Activated CD4-positive, alpha-beta memory T cell treated with anti-CD3 and anti-CD28 coated beads for 36 hours (primary cell): ENCODE results near the gene CEMIP. TPM values are rescaled to one million over a fixed set of nuclear protein-coding genes. Genes with fewer than 3 reads are reported as not detected.
"Not testable (repeated sequence)": the region's sequence is repeated elsewhere in the genome, so short reads cannot be mapped to it uniquely, and the experiment has no call there.

Experiments used
- CTCF ChIA-PET: fragments of 350-600 bp; sonication (Branson Sonifier 250); formaldehyde crosslinking; loops from one replicate; lab custom pipeline; 2021; ENCODE audit warnings: antibody characterized with exemption, inconsistent platforms; lab: Charles Lee
- POLR2A ChIA-PET: fragments of 350-600 bp; sonication (Branson Sonifier 250); formaldehyde crosslinking; loops from one replicate; lab custom pipeline; 2021; ENCODE audit warnings: antibody characterized with exemption; lab: Charles Lee
- DNase-seq: peaks from one replicate; pipeline ENCODE4 v3.0.0-alpha.2; 2020
- H3K27ac Mint-ChIP-seq: one replicate; pipeline ENCODE4 v1.8.0; 2021; ENCODE audit warnings: mixed read lengths
- H3K27me3 Mint-ChIP-seq: one replicate; pipeline ENCODE4 v1.8.0; 2021; ENCODE audit warnings: mixed read lengths
- H3K36me3 Mint-ChIP-seq: one replicate; pipeline ENCODE4 v1.8.0; 2021; ENCODE audit warnings: mixed read lengths
- H3K4me1 Mint-ChIP-seq: one replicate; pipeline ENCODE4 v1.8.0; 2021; ENCODE audit warnings: low read depth, mixed read lengths
- H3K4me3 Mint-ChIP-seq: one replicate; pipeline ENCODE4 v1.8.0; 2021; ENCODE audit warnings: mild to moderate bottlenecking, mixed read lengths
- H3K9me3 Mint-ChIP-seq: one replicate; pipeline ENCODE4 v1.8.0; 2021; ENCODE audit warnings: mixed read lengths
- intact Hi-C: fragments of 100-400 bp; cut with micrococcal nuclease; formaldehyde crosslinking; loops from one replicate; pipeline ENCODE4 v1.15.1; 2023
- total RNA-seq, 2 experiments: library from RNA; stranded (reverse); gene quantifications; one replicate each; pipeline ENCODE4 v1.2.3, GENCODE V29; 2021

The CEMIP gene
- total RNA-seq, 2 experiments from 2014 or later, result 0.07 TPM; not detected in 1

- CTCF ChIA-PET, result no interaction called here
- H3K27me3 Mint-ChIP-seq, result no peaks in the 10 kb centered on the region
- no peaks in the 10 kb centered on the region for H3K36me3 Mint-ChIP-seq
- H3K4me3 Mint-ChIP-seq, result no peak overlapping the region
- POLR2A ChIA-PET, result no interaction called here
- no peaks in the 10 kb centered on the region for H3K4me1 Mint-ChIP-seq
- no peaks in the 10 kb centered on the region for H3K9me3 Mint-ChIP-seq
- H3K27ac Mint-ChIP-seq, result no peak overlapping the region
- intact Hi-C loops, result no loop called here
- DNase-seq, result no peak
Measured at GRCh38 chr15:80761754-80762153, 17.4 kb upstream of the CEMIP start.

DNA sequence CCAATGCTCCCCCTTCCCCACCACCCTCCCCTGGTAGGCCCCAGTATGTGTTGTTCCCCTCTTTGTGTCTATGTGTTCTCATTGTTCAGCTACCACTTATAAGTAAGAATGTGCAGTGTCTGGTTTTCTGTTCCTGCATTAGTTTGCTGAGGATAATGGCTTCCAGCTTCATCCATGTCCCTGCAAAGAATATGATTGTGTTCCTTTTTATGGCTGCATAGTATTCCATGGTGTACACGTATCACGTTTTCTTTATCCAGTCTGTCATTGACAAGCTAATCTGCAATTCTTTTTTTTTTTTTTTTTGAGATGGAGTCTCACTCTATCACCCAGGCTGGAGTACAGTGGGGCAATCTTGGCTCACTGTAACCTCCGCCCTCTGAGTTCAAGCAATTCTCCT lies 15.9 kb upstream of the CEMIP start:
- POLR2A ChIA-PET, H3K36me3 Mint-ChIP-seq, H3K4me3 Mint-ChIP-seq, H3K27me3 Mint-ChIP-seq, DNase-seq, H3K27ac Mint-ChIP-seq, H3K9me3 Mint-ChIP-seq, H3K4me1 Mint-ChIP-seq, intact Hi-C loops: not testable (repeated sequence)
- CTCF ChIA-PET, result interaction anchor here (2.9 kb wide), 1 partner anchor 13 kb away, joined by 13 read pairs; no protein-coding TSS in a partner anchor

- CTCF ChIA-PET, result interaction anchor here (2.9 kb wide), 1 partner anchor 12 kb away, joined by 13 read pairs; no protein-coding TSS in a partner anchor
- POLR2A ChIA-PET, result no interaction called here
Measured at GRCh38 chr15:80764535-80764934, 14.6 kb upstream of the CEMIP start.

GRCh38 chr15:80766275-80766674 lies 12.9 kb upstream of the CEMIP start:
- Mint-ChIP-seq H3K4me1 (no peaks in the 10 kb centered on the region), H3K27ac (no peak overlapping the region), H3K27me3 (no peaks in the 10 kb centered on the region), H3K36me3 (no peaks in the 10 kb centered on the region), H3K4me3 (no peak overlapping the region), H3K9me3 (no peaks in the 10 kb centered on the region)
- intact Hi-C loops, result no loop called here
- POLR2A ChIA-PET, result no interaction called here
- no peak for DNase-seq
- CTCF ChIA-PET, result interaction anchor here (1.0 kb wide), 1 partner anchor 10 kb away, joined by 4 read pairs; no protein-coding TSS in a partner anchor

More at GRCh38 chr15:80764535-80764934, 14.6 kb upstream of the CEMIP start:
- H3K4me1 Mint-ChIP-seq, result no peaks in the 10 kb centered on the region
- intact Hi-C loops, result no loop called here
- DNase-seq, result no peak
- no peaks in the 10 kb centered on the region for H3K9me3 Mint-ChIP-seq
- no peak overlapping the region for H3K27ac Mint-ChIP-seq
- H3K36me3 Mint-ChIP-seq, result no peaks in the 10 kb centered on the region
- no peak overlapping the region for H3K4me3 Mint-ChIP-seq
- no peaks in the 10 kb centered on the region for H3K27me3 Mint-ChIP-seq

DNA sequence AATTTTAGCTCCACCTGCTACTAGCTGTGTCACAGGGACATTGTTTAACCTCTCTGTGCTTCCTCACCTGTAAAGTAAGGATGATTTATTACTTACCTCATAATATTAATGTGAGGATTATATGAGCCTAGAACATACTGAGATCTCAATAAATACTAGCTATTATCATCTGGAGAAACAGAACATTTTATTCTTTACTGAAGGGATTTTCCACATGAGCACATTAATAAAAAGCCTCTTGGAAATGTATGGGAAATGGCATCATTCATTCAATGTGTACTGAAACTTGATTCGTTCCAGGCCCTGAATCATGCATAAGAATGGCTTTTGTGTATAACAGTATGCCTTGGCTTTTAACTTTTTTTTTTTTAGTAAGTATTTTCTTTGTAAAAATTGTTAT lies 11.0 kb upstream of the CEMIP start:
- H3K9me3 Mint-ChIP-seq, result no peaks in the 10 kb centered on the region
- no peaks in the 10 kb centered on the region for H3K36me3 Mint-ChIP-seq
- intact Hi-C loops, result no loop called here
- no peak for DNase-seq
- no peak overlapping the region for H3K4me3 Mint-ChIP-seq
- no peaks in the 10 kb centered on the region for H3K4me1 Mint-ChIP-seq
- H3K27ac Mint-ChIP-seq, result no peak overlapping the region
- H3K27me3 Mint-ChIP-seq, result no peaks in the 10 kb centered on the region
- CTCF ChIA-PET, result interaction anchor here (0.7 to 2.1 kb wide), 2 partner anchors 9 to 402 kb away, joined by 3 to 13 read pairs; no protein-coding TSS in a partner anchor
- POLR2A ChIA-PET, result no interaction called here

- H3K4me1 Mint-ChIP-seq, result no peaks in the 10 kb centered on the region
- no peak overlapping the region for H3K4me3 Mint-ChIP-seq
- H3K27ac Mint-ChIP-seq, result no peak overlapping the region
- no peaks in the 10 kb centered on the region for H3K27me3 Mint-ChIP-seq
- no peak for DNase-seq
- ChIA-PET CTCF (no interaction called here), POLR2A (no interaction called here)
- no peaks in the 10 kb centered on the region for H3K36me3 Mint-ChIP-seq
- intact Hi-C loops, result no loop called here
- no peaks in the 10 kb centered on the region for H3K9me3 Mint-ChIP-seq
Measured at GRCh38 chr15:80769153-80769828, 9.9 kb upstream of the CEMIP start.

DNA sequence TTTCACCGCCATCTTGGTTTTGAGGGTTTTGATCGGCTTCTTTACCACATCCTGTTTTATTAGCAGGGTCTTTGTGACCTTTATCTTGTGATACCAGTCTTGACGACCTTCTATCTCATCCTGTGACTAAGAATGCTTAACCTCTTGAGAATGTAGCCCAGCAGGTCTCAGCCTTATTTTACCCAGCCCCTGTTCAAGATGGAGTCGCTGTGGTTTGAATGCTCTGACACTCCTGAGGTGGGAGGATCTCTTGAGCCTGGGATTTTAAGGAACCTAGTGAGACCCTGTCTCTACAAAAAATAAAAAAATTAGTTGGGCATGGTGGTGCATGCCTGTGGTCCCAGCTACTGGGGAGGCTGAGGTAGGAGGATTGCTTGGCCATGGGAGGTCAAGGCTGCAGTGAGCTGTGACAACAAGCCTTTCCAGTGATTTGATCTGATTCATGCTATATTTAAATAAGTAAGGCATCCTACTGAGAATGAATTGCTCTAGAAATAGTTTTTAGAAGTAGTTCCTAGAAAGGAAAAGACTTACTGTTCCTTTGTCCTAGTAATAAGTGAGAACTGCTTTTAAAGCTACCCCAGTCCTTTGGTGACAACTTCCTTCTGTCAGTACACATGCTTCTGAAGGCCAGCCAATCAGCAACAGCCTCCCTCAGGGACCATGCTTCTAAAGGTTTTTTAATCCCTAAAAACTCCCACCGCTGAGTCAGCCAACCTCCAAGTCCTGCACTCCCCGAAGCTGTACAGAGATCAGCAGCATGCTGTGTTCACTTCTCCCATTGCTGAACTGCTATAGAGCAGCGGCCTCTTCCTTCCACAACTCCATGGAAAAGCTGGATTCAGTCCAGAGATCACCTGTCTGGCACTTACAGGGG lies 9.1 kb upstream of the CEMIP start:
- CTCF ChIA-PET, result no interaction called here
- H3K9me3 Mint-ChIP-seq, result no peaks in the 10 kb centered on the region

DNA sequence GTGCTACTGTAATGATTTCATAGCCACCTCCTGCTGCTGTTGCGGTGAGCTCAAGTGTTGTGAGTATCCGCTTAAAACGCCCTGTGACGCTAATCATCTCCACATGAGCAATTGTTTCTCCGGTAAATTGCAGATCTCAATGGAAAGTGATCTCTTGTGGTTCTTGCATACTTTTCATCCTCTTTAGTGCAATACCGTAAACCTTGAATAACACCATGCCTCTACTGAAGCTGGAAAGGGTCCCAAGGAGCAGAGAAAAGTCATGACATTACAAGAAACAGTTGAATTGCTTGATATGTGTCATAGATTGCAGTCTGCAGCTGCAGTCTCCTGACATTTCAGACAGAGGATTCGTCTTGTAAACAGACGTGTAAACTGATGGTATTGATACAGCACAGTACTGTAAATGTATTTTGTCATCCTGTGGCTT lies 6.0 kb upstream of the CEMIP start:
- Mint-ChIP-seq H3K4me3 (no peak overlapping the region), H3K27ac (no peak overlapping the region), H3K9me3 (no peaks in the 10 kb centered on the region), H3K4me1 (no peaks in the 10 kb centered on the region), H3K27me3 (peaks cover 12% of the 10 kb centered on the region), H3K36me3 (no peaks in the 10 kb centered on the region)
- DNase-seq, result no peak
- ChIA-PET POLR2A (no interaction called here), CTCF (interaction anchor here (1.0 kb wide), 1 partner anchor 317 kb away, joined by 4 read pairs; no protein-coding TSS in a partner anchor)
- intact Hi-C loops, result no loop called here

More for the DNA sequence above, 9.1 kb upstream of the CEMIP start:
- no peak overlapping the region for H3K27ac Mint-ChIP-seq
- H3K27me3 Mint-ChIP-seq, result no peaks in the 10 kb centered on the region
- no peak overlapping the region for H3K4me3 Mint-ChIP-seq
- no peaks in the 10 kb centered on the region for H3K4me1 Mint-ChIP-seq
- POLR2A ChIA-PET, result no interaction called here
- no peaks in the 10 kb centered on the region for H3K36me3 Mint-ChIP-seq
- no peak for DNase-seq
- intact Hi-C loops, result no loop called here

GRCh38 chr15:80773792-80774352 lies 5.3 kb upstream of the CEMIP start:
- POLR2A ChIA-PET, result no interaction called here
- H3K9me3 Mint-ChIP-seq, result no peaks in the 10 kb centered on the region
- no peak overlapping the region for H3K27ac Mint-ChIP-seq
- no peaks in the 10 kb centered on the region for H3K36me3 Mint-ChIP-seq
- CTCF ChIA-PET, result interaction anchor here (1.0 kb wide), 1 partner anchor 318 kb away, joined by 4 read pairs; no protein-coding TSS in a partner anchor
- intact Hi-C loops, result no loop called here
- no peaks in the 10 kb centered on the region for H3K4me1 Mint-ChIP-seq
- DNase-seq, result no peak
- no peak overlapping the region for H3K4me3 Mint-ChIP-seq
- H3K27me3 Mint-ChIP-seq, result peaks cover 16% of the 10 kb centered on the region

- H3K4me3 Mint-ChIP-seq, result no peak overlapping the region
- H3K4me1 Mint-ChIP-seq, result no peaks in the 10 kb centered on the region
- intact Hi-C loops, result no loop called here
- H3K36me3 Mint-ChIP-seq, result no peaks in the 10 kb centered on the region
- ChIA-PET POLR2A (no interaction called here), CTCF (interaction anchor here (0.8 to 4.3 kb wide), 4 partner anchors 30 to 320 kb away, joined by 3 to 95 read pairs (median 46); partner anchors contain the start of gene ABHD17C)
- no peak for DNase-seq
- H3K27me3 Mint-ChIP-seq, result peaks cover 16% of the 10 kb centered on the region
- H3K27ac Mint-ChIP-seq, result no peak overlapping the region
- H3K9me3 Mint-ChIP-seq, result no peaks in the 10 kb centered on the region
Measured at GRCh38 chr15:80774486-80774885, 4.7 kb upstream of the CEMIP start.

DNA sequence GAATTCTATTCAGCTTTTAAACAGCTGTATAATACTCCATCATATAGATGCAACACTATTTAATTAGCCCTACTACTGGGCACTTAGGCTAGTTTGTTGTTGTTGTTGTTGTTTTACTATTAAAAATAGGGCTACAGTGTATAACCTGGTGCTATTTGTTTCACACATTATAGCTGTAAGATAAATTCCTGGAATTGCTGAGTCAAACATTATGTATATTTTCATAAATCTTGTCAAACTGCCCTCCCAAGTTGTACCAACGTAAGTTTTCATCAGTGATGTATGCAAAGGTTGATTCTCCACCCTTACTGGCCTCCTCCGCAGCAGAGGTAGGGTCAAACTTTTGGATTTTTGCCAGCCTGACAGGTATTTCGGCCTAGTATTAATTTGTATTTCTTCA lies 3.8 kb upstream of the CEMIP start:
- Mint-ChIP-seq H3K36me3 (no peaks in the 10 kb centered on the region), H3K27ac (no peak overlapping the region), H3K27me3 (peaks cover 25% of the 10 kb centered on the region), H3K4me1 (peaks cover 8% of the 10 kb centered on the region), H3K9me3 (no peaks in the 10 kb centered on the region), H3K4me3 (no peak overlapping the region)
- no peak for DNase-seq
- ChIA-PET CTCF (interaction anchor here (0.8 to 6.2 kb wide), 16 partner anchors 13 to 491 kb away, joined by 3 to 95 read pairs (median 10); partner anchors contain the start of gene ABHD17C), POLR2A (no interaction called here)
- intact Hi-C loops, result loop anchor here (5.0 kb wide), 1 partner anchor 83 kb away; no protein-coding TSS in a partner anchor
